Inflammatory macrophage treated with lipopolysaccharide for 4 hours (primary cell): ENCODE results near the gene MID2.
A peak's percentile ranks its signal among the peaks of the same experiment; 100 is the strongest.
"Not testable (repeated sequence)": the region's sequence is repeated elsewhere in the genome, so short reads cannot be mapped to it uniquely, and the experiment has no call there.

Source experiments
- DNase-seq: peaks from one replicate; pipeline ENCODE4 v3.0.0-alpha.2; 2020

Gene MID2

GRCh38 chrX:107825698-107826237, at the start of gene MID2:
Gene MID2 (plus strand): TSS chrX:107825866. CDS start chrX:107826427, 561 bp downstream.
- DNase-seq: no peak

GRCh38 chrX:107776649-107777535, 48.8 kb upstream of the MID2 start:
- peak; percentile 86 for DNase-seq

- no peak for DNase-seq
Measured at GRCh38 chrX:107777536-107777832, 48.2 kb upstream of the MID2 start, which contains the start of gene NCBP2L. Gene NCBP2L (plus strand): TSS chrX:107777733. CDS start chrX:107794221, 16,488 bp downstream.

GRCh38 chrX:107780525-107780924, 45.1 kb upstream of the MID2 start:
- DNase-seq: no peak

GRCh38 chrX:107787827-107788226, 37.8 kb upstream of the MID2 start:
- DNase-seq: no peak

- no peak for DNase-seq
Measured at GRCh38 chrX:107804427-107804826, 21.2 kb upstream of the MID2 start.

- no peak for DNase-seq
Measured at GRCh38 chrX:107805179-107805578, 20.5 kb upstream of the MID2 start.

GRCh38 chrX:107810053-107810452, 15.6 kb upstream of the MID2 start:
- not testable (repeated sequence) for DNase-seq

GRCh38 chrX:107818900-107819521, 6.7 kb upstream of the MID2 start:
- no peak for DNase-seq

GRCh38 chrX:107823042-107823441, 2.6 kb upstream of the MID2 start:
- DNase-seq: no peak

GRCh38 chrX:107823456-107823855, 2.2 kb upstream of the MID2 start:
- peak; percentile 69 for DNase-seq

- DNase-seq: peak; percentile 48
Measured at GRCh38 chrX:107826238-107827029, 768 bp downstream of the MID2 start.

- no peak for DNase-seq
Measured at GRCh38 chrX:107827030-107827831, 1.6 kb downstream of the MID2 start.

- DNase-seq: no peak
Measured at GRCh38 chrX:107827852-107828251, 2.2 kb downstream of the MID2 start.

- DNase-seq: no peak
Measured at GRCh38 chrX:107829878-107830277, 4.2 kb downstream of the MID2 start.

- DNase-seq: no peak
Measured at GRCh38 chrX:107831071-107831730, 5.5 kb downstream of the MID2 start.

GRCh38 chrX:107834275-107835201, 8.9 kb downstream of the MID2 start:
- DNase-seq: peak; percentile 22

- no peak for DNase-seq
Measured at GRCh38 chrX:107836958-107837357, 11.3 kb downstream of the MID2 start.

GRCh38 chrX:107840971-107841370, 15.3 kb downstream of the MID2 start:
- DNase-seq: no peak

- DNase-seq: no peak
Measured at GRCh38 chrX:107842715-107843400, 17.2 kb downstream of the MID2 start.
